Suprapubic skin (tissue), 4 donors: ENCODE measurements around the gene TTC23. TPM values are rescaled to one million over a fixed set of nuclear protein-coding genes. Genes with fewer than 3 reads are reported as not detected.
A peak's percentile ranks its signal among the peaks of the same experiment; 100 is the strongest.

Source experiments
- DNase-seq, 2 donors: peaks; one replicate each; pipeline ENCODE4 v3.0.0-alpha.2; 2019; ENCODE audit warnings: low spot score in 2 of 2
- H3K27ac ChIP-seq: fragments of 200-600 bp; sonication (generic); one replicate; pipeline ENCODE4 v1.5.1; 2019
- H3K27me3 ChIP-seq: fragments of 200-600 bp; sonication (generic); one replicate; pipeline ENCODE4 v1.5.1; 2019
- H3K36me3 ChIP-seq: fragments of 200-600 bp; sonication (generic); one replicate; pipeline ENCODE4 v1.5.1; 2019
- H3K4me1 ChIP-seq: fragments of 200-600 bp; sonication (generic); one replicate; pipeline ENCODE4 v1.5.1; 2019
- H3K4me3 ChIP-seq: fragments of 200-600 bp; sonication (generic); one replicate; pipeline ENCODE4 v1.5.1; 2019; ENCODE audit warnings: mild to moderate bottlenecking
- H3K9me3 ChIP-seq: fragments of 200-600 bp; sonication (generic); one replicate; pipeline ENCODE4 v1.5.1; 2019
- EP300 ChIP-seq: sonication (generic); formaldehyde crosslinking; IDR thresholded peaks from one replicate; pipeline ENCODE4 v1.6.1; 2017; ENCODE audit warnings: antibody characterized with exemption
- POLR2A ChIP-seq, 2 donors: fragments of 450-650 bp; IDR thresholded peaks; one replicate each; pipeline ENCODE4 v1.6.1; 2017; ENCODE audit warnings: antibody characterized with exemption in 2 of 2, mild to moderate bottlenecking in 2 of 2, moderate library complexity in 2 of 2
- POLR2AphosphoS5 ChIP-seq, 3 donors: sonication (generic); formaldehyde crosslinking; IDR thresholded peaks; one replicate each; pipeline ENCODE4 v1.6.1; 2017; ENCODE audit warnings: antibody characterized with exemption in 3 of 3
- WGBS: methylation state at CpG from one replicate; pipeline ENCODE4 v1.1.5; 2018; 5-methylcytosine and 5-hydroxymethylcytosine counted together
- total RNA-seq, 4 donors: library from RNA; depleted of rRNA; stranded (reverse); fragments of >200 nt; gene quantifications; one replicate each; pipeline ENCODE4 v1.1.0, GENCODE V29; 2016
- TF ChIP-seq, protein P1 (sequence below), 2 donors: fragments of 200-600 bp in 1 of 2; fragments of 450-650 bp in 1 of 2; sonication (generic) in 1 of 2; IDR thresholded peaks; one replicate each; pipeline ENCODE4 v1.5.1; 2016 to 2019; ENCODE audit warnings: antibody characterized with exemption in 2 of 2, mild to moderate bottlenecking in 1 of 2, moderate library complexity in 1 of 2

TTC23 gene
- total RNA-seq, 4 donors from 2014 or later: 14.4 to 34.6 (median 17.6) TPM

DNA sequence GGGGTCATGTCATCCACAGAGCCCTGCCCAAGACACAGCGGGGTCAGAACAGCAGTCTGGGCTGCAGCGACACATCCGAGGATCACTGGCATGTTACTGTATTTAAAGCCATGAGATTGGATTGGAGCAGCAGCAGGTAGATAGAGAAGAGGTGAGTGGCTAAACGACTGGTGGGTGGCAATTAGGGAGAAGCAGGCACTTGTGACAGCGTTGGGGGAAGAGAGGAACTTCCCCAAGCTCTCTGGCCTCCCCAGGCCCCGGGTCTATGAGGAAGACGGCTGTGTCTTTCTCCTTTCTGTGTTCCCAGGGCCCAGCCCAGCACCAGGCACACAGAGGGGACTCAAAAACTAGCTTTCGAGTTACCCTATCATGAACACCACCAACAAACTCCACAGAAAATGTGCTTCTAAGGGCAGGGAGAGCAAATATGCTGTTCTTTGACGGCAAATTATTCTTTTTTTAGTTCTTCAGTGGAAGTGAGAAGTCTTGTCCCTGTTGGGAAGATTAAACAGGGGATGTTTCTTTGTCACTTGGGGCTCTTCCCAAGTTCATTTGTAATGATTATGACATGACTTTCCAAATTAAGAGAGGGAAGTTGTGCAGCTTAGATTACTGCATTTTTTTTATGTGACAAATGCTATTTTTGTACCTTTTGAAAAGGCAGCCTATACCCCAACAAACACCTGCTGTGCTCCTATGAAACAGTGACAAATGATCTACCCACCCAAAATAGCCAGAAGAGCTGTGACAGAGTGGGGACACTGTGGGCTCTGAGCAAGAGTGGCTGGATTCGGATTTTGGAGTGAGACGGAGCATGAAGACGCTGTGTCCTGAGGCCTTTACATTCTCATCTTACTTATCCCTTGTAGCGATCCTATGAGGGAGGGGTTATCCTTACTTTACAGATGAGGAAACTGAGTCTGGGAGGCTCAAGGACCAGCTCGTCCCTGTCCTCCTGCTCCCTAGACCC is 151.7 kb downstream of the TTC23 start:
- no peak for DNase-seq
- no peaks in the 10 kb centered on the region for H3K9me3 ChIP-seq
- H3K27ac ChIP-seq: no peak overlapping the region
- peaks cover 30% of the 10 kb centered on the region for H3K27me3 ChIP-seq
- WGBS: 91% methylated on average over 14 of the region's 14 CpGs
- no peak for TF ChIP-seq POLR2A (IDR thresholded peaks at IDR 0.05)
- TF ChIP-seq, protein P1, sequence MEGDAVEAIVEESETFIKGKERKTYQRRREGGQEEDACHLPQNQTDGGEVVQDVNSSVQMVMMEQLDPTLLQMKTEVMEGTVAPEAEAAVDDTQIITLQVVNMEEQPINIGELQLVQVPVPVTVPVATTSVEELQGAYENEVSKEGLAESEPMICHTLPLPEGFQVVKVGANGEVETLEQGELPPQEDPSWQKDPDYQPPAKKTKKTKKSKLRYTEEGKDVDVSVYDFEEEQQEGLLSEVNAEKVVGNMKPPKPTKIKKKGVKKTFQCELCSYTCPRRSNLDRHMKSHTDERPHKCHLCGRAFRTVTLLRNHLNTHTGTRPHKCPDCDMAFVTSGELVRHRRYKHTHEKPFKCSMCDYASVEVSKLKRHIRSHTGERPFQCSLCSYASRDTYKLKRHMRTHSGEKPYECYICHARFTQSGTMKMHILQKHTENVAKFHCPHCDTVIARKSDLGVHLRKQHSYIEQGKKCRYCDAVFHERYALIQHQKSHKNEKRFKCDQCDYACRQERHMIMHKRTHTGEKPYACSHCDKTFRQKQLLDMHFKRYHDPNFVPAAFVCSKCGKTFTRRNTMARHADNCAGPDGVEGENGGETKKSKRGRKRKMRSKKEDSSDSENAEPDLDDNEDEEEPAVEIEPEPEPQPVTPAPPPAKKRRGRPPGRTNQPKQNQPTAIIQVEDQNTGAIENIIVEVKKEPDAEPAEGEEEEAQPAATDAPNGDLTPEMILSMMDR (IDR thresholded peaks at IDR 0.05): no peak
- peak; percentile 54 for TF ChIP-seq EP300
- no peak for TF ChIP-seq POLR2AphosphoS5 (IDR thresholded peaks at IDR 0.05)
- H3K36me3 ChIP-seq: no peaks in the 10 kb centered on the region
- peaks cover 7% of the 10 kb centered on the region for H3K4me1 ChIP-seq
- H3K4me3 ChIP-seq: no peak overlapping the region

DNA sequence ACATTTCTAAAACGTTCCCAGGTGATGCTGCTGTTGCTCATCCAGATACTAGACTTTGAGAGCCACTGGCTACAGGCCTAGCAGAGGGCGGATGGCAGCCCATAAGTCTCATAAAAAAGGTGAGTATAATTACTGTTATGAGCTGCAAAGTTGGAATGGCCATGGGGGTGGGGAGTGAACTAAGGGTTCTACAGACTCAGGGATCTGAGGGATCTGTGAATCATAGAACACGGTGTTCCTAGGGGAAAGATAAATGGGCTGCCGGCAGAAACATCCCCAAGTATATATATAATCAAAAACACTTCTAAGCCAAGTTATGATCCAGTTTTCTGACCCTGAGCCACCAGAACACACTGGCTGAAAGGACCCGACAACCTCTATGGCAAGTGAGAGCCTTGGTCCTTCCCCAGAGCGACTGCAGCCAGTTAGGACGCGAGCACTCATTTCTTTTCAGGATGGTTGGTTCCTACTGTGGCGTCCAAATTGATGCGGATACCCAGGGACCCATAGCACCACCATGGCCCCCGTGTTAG is 152.4 kb downstream of the TTC23 start:
- WGBS: 84% methylated on average over 8 of the region's 11 CpGs
- DNase-seq: no peak
- no peak for TF ChIP-seq POLR2A (IDR thresholded peaks at IDR 0.05)
- TF ChIP-seq, protein P1 (IDR thresholded peaks at IDR 0.05): no peak
- peak; percentile 86 for TF ChIP-seq EP300
- no peak for TF ChIP-seq POLR2AphosphoS5 (IDR thresholded peaks at IDR 0.05)

DNA sequence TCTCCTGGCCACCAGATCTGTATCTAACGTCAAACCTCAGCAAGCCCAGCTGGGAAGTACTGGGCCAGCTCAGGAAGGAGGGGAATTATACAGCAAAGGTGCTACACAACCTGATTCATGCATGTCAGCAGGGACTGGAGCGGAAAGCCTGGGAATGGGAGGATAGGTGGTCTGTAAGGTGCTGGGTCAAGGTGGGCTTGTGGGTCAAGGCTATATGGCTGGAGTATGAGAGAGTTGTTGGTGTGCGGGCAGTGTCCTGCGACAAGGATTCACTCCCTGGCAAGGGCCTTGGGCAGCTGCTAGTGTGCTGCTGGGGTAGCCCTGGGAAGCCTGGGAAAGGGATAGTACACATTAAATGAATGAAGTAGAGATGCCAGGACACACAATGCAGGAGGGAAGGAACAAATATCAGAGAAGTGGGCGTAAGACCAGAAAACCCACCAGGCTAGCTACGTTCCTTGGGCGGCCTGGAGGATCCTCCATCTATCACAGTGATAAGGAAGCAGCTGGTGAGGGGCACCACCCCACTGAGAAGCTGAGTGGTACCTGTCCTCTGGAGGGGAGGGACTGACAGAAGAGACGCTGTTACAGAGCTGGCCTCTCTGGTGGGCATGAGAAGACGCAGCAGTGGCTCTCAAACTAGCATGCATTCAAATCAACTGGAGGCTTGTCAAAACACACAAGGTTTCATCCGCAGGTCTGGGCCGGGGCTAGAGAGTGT is 153.0 kb downstream of the TTC23 start:
- Histone ChIP-seq H3K27me3 (peaks cover 18% of the 10 kb centered on the region), H3K9me3 (no peaks in the 10 kb centered on the region), H3K4me3 (no peak overlapping the region), H3K36me3 (no peaks in the 10 kb centered on the region), H3K27ac (no peak overlapping the region), H3K4me1 (peaks cover 7% of the 10 kb centered on the region)
- TF ChIP-seq, protein P1 (IDR thresholded peaks at IDR 0.05): no peak
- no peak for TF ChIP-seq POLR2AphosphoS5 (IDR thresholded peaks at IDR 0.05)
- no peak for TF ChIP-seq EP300
- TF ChIP-seq POLR2A (IDR thresholded peaks at IDR 0.05): no peak
- WGBS: 94% methylated on average over 11 of the region's 11 CpGs
- peak in 1 of 2 donors; percentile 33 for DNase-seq

More for the DNA sequence above, 152.4 kb downstream of the TTC23 start:
- Histone ChIP-seq H3K27ac (no peak overlapping the region), H3K36me3 (no peaks in the 10 kb centered on the region), H3K27me3 (peaks cover 23% of the 10 kb centered on the region), H3K4me1 (peaks cover 7% of the 10 kb centered on the region), H3K9me3 (no peaks in the 10 kb centered on the region), H3K4me3 (no peak overlapping the region)

DNA sequence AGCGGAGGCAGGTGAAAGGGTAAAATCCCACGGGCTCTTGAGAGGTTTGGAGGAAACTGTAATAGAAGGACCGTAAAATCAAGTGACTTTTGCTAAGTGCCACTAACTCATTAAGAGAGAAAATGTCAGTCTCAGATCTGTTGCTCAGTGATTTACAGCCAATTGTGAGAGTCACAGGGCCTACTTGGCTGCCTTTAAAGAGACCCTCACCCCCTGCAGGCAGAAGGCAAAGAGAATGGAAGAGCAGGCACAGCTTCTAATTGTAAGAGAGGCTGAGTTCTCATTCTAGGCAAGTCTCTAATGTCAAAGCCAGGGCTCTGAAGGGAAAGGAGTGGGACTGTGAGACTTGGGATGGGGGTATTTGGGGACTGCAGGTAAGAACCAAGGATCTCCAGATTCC is 153.8 kb downstream of the TTC23 start:
- WGBS: 61% methylated on average over 3 of the region's 3 CpGs
- no peaks in the 10 kb centered on the region for H3K9me3 ChIP-seq
- peaks cover 16% of the 10 kb centered on the region for H3K27me3 ChIP-seq
- peaks cover 5% of the 10 kb centered on the region for H3K4me1 ChIP-seq
- H3K36me3 ChIP-seq: no peaks in the 10 kb centered on the region
- no peak overlapping the region for H3K4me3 ChIP-seq
- TF ChIP-seq, protein P1 (IDR thresholded peaks at IDR 0.05): no peak
- TF ChIP-seq POLR2A (IDR thresholded peaks at IDR 0.05) (no peak), EP300 (no peak), POLR2AphosphoS5 (IDR thresholded peaks at IDR 0.05) (no peak)
- no peak for DNase-seq
- H3K27ac ChIP-seq: no peak overlapping the region
